Heart left ventricle (tissue), 16 donors: Measurements from ENCODE around the gene CPT1A. TPM values are rescaled to one million over a fixed set of nuclear protein-coding genes. Genes with fewer than 3 reads are reported as not detected.

Source experiments
- ATAC-seq, 4 donors: fragments of 200-7000 bp; cut with Tn5 transposase; one replicate each; pipeline ENCODE4 v1.9.1; 2020 to 2022; ENCODE audit warnings: moderate library complexity in 4 of 4, mild to moderate bottlenecking in 3 of 4, moderate number of reproducible peaks in 1 of 4
- DNase-seq, 5 donors: peaks; one replicate each; pipeline ENCODE4 v3.0.0-alpha.2; 2020
- H3K27ac ChIP-seq, 12 donors: fragments of 200-600 bp; sonication (generic) in 4 of 12; one replicate each; pipeline versions ENCODE4 v1.5.0 to v1.8.0; 2016 to 2022; ENCODE audit warnings: mild to moderate bottlenecking in 2 of 12
- H3K27me3 ChIP-seq, 9 donors: fragments of 200-600 bp; sonication (generic) in 2 of 9; one replicate each; pipeline versions ENCODE4 v1.5.1 to v1.8.0; 2016 to 2022; ENCODE audit warnings: mild to moderate bottlenecking in 3 of 9
- H3K36me3 ChIP-seq, 9 donors: fragments of 200-600 bp; sonication (generic) in 2 of 9; one replicate each; pipeline versions ENCODE4 v1.5.0 to v1.8.0; 2018 to 2022; ENCODE audit warnings: mild to moderate bottlenecking in 2 of 9
- H3K4me1 ChIP-seq, 12 donors: fragments of 200-600 bp; sonication (generic) in 4 of 12; one replicate each; pipeline versions ENCODE4 v1.5.0 to v1.8.0; 2016 to 2022; ENCODE audit warnings: mild to moderate bottlenecking in 3 of 12
- H3K4me3 ChIP-seq, 12 donors: fragments of 200-600 bp; sonication (generic) in 4 of 12; one replicate each; pipeline versions ENCODE4 v1.5.0 to v1.8.0; 2017 to 2022; ENCODE audit warnings: mild to moderate bottlenecking in 9 of 12, moderate library complexity in 4 of 12
- H3K9me3 ChIP-seq, 12 donors: fragments of 200-600 bp; sonication (generic) in 4 of 12; one replicate each; pipeline versions ENCODE4 v1.5.0 to v1.8.0; 2016 to 2022; ENCODE audit warnings: mild to moderate bottlenecking in 1 of 12
- CTCF ChIP-seq, 12 donors: fragments of 200-600 bp; sonication (generic) in 4 of 12; IDR thresholded peaks; one replicate each; pipeline versions ENCODE4 v1.5.0 to v1.8.0; 2018 to 2022; ENCODE audit warnings: antibody characterized with exemption in 12 of 12, mild to moderate bottlenecking in 5 of 12
- POLR2A ChIP-seq, 2 donors: fragments of 450-650 bp; IDR thresholded peaks; one replicate each; pipeline ENCODE4 v1.6.1; 2017; ENCODE audit warnings: antibody characterized with exemption in 2 of 2, mild to moderate bottlenecking in 2 of 2, moderate library complexity in 2 of 2
- WGBS, 4 donors: extraction: QIAGEN DNeasy Blood & Tissue Kit in 2 of 4; methylation state at CpG; one replicate each; pipeline versions ENCODE4 v1.1.5 to v1.1.7; 2013 to 2018; 5-methylcytosine and 5-hydroxymethylcytosine counted together
- intact Hi-C, 10 donors: fragments of 100-400 bp; cut with DNase I; formaldehyde crosslinking; loops; one replicate each; pipeline versions ENCODE4 v1.11.1 to v1.14.2; 2022
- polyA plus RNA-seq, 2 donors: library from polyadenylated mRNA; stranded (reverse); fragments of 200-250 nt; gene quantifications; one replicate each; pipeline ENCODE4 v1.2.3, GENCODE V29; 2013
- total RNA-seq, 9 donors: library from RNA; depleted of rRNA in 2 of 9; stranded (reverse); fragments of >200 nt in 2 of 9; fragmentation: NEBNext Ultra II Directional in 3 of 9; extraction: Animal tissue kit (Norgen Biotek cat#: 25700) in 3 of 9; gene quantifications; one replicate each; pipeline versions ENCODE4 v1.1.0 to v1.2.4, GENCODE V29; 2016 to 2023
- donor health status: ischemic (EF 13 %, LVEDD 7.1; RV severe dilation, severe dysfunction).
- donor health status: healthy with polysubstance abuse.
- donor health status: DM: no; HTN: yes; CAD: no.
- donor health status: DM: no; HTN: no; CAD: no.
- donor health status: ischemic (EF 25% LVEDD 6.9; RV normal size, moderate dysfunction).
- donor health status: ischemic (EF 25% LVEDD 5.7; RV mildly dilated, moderate dysfunction).
- donor health status: healthy.
- donor health status: DM: yes; HTN: yes; CAD: no.
- donor health status: ischemic (EF 35%, LVEDD 5.7; RV mildly dilated, moderate dysfunction).
- donor health status: nonischemic (EF 11% LVEDD 7.7; RV severe dilation, severe dysfunction).
- donor health status: DM: yes; HTN: yes; CAD: no.
- donor health status: PGD.
- donor health status: ischemic (EF 29% LVEDD 5.4; RV normal size, mild dysfunction).
- donor health status: nonischemic (EF 23%, LVEDD 6.1; RV moderate dilation, normal function).

The CPT1A gene
- total and polyA plus RNA-seq, 11 donors = 20.9 to 116 (median 51.6) TPM

GRCh38 chr11:68722143-68722542, 119.6 kb downstream of the CPT1A start:
- H3K27me3 ChIP-seq = peaks cover 0 to 5% (median 0%) of the 10 kb centered on the region in 9 donors
- TF ChIP-seq CTCF (IDR thresholded peaks at IDR 0.05) = no peak
- TF ChIP-seq POLR2A (IDR thresholded peaks at IDR 0.05) = no peak

GRCh38 chr11:68721075-68721474, 120.6 kb downstream of the CPT1A start:
- Histone ChIP-seq H3K27me3 (peaks cover 0 to 5% (median 0%) of the 10 kb centered on the region in 9 donors), H3K4me1 (no peaks in the 10 kb centered on the region), H3K36me3 (no peaks in the 10 kb centered on the region), H3K9me3 (peaks cover 0 to 13% (median 0%) of the 10 kb centered on the region in 12 donors), H3K4me3 (no peak overlapping the region), H3K27ac (no peak overlapping the region)
- intact Hi-C loops = no loop called here
- WGBS, 4 donors = 90 to 98% (median 95%) methylated on average over 2 of the region's 2 CpGs
- ATAC-seq (no peak), DNase-seq (no peak)
- TF ChIP-seq CTCF (IDR thresholded peaks at IDR 0.05) = no peak
- TF ChIP-seq POLR2A (IDR thresholded peaks at IDR 0.05) = no peak

More at GRCh38 chr11:68722143-68722542, 119.6 kb downstream of the CPT1A start:
- intact Hi-C loops = no loop called here
- DNase-seq = no peak
- 93 to 99% (median 97%) methylated on average over 1 of the region's 1 CpG for WGBS, 4 donors
- Histone ChIP-seq H3K9me3 (peaks cover 0 to 13% (median 0%) of the 10 kb centered on the region in 12 donors), H3K4me3 (no peak overlapping the region), H3K27ac (no peak overlapping the region), H3K4me1 (no peaks in the 10 kb centered on the region), H3K36me3 (no peaks in the 10 kb centered on the region)
- ATAC-seq = no peak

GRCh38 chr11:68715456-68716122, 126.1 kb downstream of the CPT1A start:
- TF ChIP-seq POLR2A (IDR thresholded peaks at IDR 0.05) (no peak), CTCF (IDR thresholded peaks at IDR 0.05) (no peak)
- Histone ChIP-seq H3K4me3 (no peak overlapping the region), H3K36me3 (no peaks in the 10 kb centered on the region), H3K9me3 (peaks cover 0 to 13% (median 0%) of the 10 kb centered on the region in 12 donors), H3K4me1 (peaks cover 0 to 6% (median 0%) of the 10 kb centered on the region in 12 donors), H3K27ac (no peak overlapping the region), H3K27me3 (peaks cover 0 to 18% (median 0%) of the 10 kb centered on the region in 9 donors)
- DNase-seq (no peak), ATAC-seq (no peak)
- 88 to 93% (median 90%) methylated on average over 11 of the region's 11 CpGs for WGBS, 4 donors
- intact Hi-C loops = no loop called here

GRCh38 chr11:68714060-68714856, 127.5 kb downstream of the CPT1A start:
- peaks cover 0 to 6% (median 0%) of the 10 kb centered on the region in 12 donors for H3K4me1 ChIP-seq
- ATAC-seq (no peak), DNase-seq (no peak)
- H3K27ac ChIP-seq = no peak overlapping the region
- H3K9me3 ChIP-seq = peaks cover 0 to under 1% (median 0%) of the 10 kb centered on the region in 12 donors
- H3K27me3 ChIP-seq = peaks cover 0 to 18% (median 0%) of the 10 kb centered on the region in 9 donors
- no peak for TF ChIP-seq CTCF (IDR thresholded peaks at IDR 0.05)
- no peak for TF ChIP-seq POLR2A (IDR thresholded peaks at IDR 0.05)
- intact Hi-C loops = no loop called here
- 69 to 73% (median 71%) methylated on average over 22 to 23 of the region's 23 CpGs for WGBS, 4 donors
- H3K36me3 ChIP-seq = no peaks in the 10 kb centered on the region
- H3K4me3 ChIP-seq = no peak overlapping the region
